ENCODE measurements around the gene NKIRAS1.
A peak's percentile ranks its signal among the peaks of the same experiment; 100 is the strongest.
"Not testable (repeated sequence)": the region's sequence is repeated elsewhere in the genome, so short reads cannot be mapped to it uniquely, and the experiment has no call there.

NKIRAS1 gene

GRCh38 chr3:23874359-23875112 is 42.3 kb downstream of the NKIRAS1 start:
- 83 to 85% methylated on average over 6 of the region's 6 CpGs for WGBS, 2 experiments
- Histone ChIP-seq H3K27me3 (ENCODE audit: control insufficient read depth, insufficient read depth, low read length, poor library complexity, severe bottlenecking) (no peaks in the 10 kb centered on the region), H3K27ac (ENCODE audit: insufficient read depth, low read depth, low read length, poor library complexity, severe bottlenecking) (no peak overlapping the region), H3K4me3 (ENCODE audit: insufficient read depth, low read depth, low read length) (no peak overlapping the region), H3K36me3 (ENCODE audit: control insufficient read depth, insufficient read depth, low read length) (peaks cover 8% of the 10 kb centered on the region), H3K9me3 (ENCODE audit: control insufficient read depth, low read length) (no peaks in the 10 kb centered on the region), H3K4me1 (ENCODE audit: control insufficient read depth, insufficient read depth, low read length) (no peaks in the 10 kb centered on the region)

- Histone ChIP-seq H3K4me3 (ENCODE audit: insufficient read depth, low read depth, low read length) (no peak overlapping the region), H3K27me3 (ENCODE audit: control insufficient read depth, insufficient read depth, low read length, poor library complexity, severe bottlenecking) (no peaks in the 10 kb centered on the region), H3K36me3 (ENCODE audit: control insufficient read depth, insufficient read depth, low read length) (peaks cover 6% of the 10 kb centered on the region), H3K9me3 (ENCODE audit: control insufficient read depth, low read length) (no peaks in the 10 kb centered on the region), H3K27ac (ENCODE audit: insufficient read depth, low read depth, low read length, poor library complexity, severe bottlenecking) (no peak overlapping the region), H3K4me1 (ENCODE audit: control insufficient read depth, insufficient read depth, low read length) (no peaks in the 10 kb centered on the region)
- WGBS, 2 experiments, result 82 to 93% methylated on average over 2 of the region's 2 CpGs
Observed at GRCh38 chr3:23873941-23874340, 42.8 kb downstream of the NKIRAS1 start.

- WGBS, 2 experiments, result 94 to 95% methylated on average over 3 of the region's 3 CpGs
- no peak overlapping the region for H3K4me3 ChIP-seq (ENCODE audit: insufficient read depth, low read depth, low read length)
- H3K27me3 ChIP-seq (ENCODE audit: control insufficient read depth, insufficient read depth, low read length, poor library complexity, severe bottlenecking), result no peaks in the 10 kb centered on the region
- H3K27ac ChIP-seq (ENCODE audit: insufficient read depth, low read depth, low read length, poor library complexity, severe bottlenecking), result no peak overlapping the region
- H3K36me3 ChIP-seq (ENCODE audit: control insufficient read depth, insufficient read depth, low read length), result no peaks in the 10 kb centered on the region
- H3K4me1 ChIP-seq (ENCODE audit: control insufficient read depth, insufficient read depth, low read length), result no peaks in the 10 kb centered on the region
- no peaks in the 10 kb centered on the region for H3K9me3 ChIP-seq (ENCODE audit: control insufficient read depth, low read length)
Observed at GRCh38 chr3:23872330-23872729, 44.5 kb downstream of the NKIRAS1 start.

- not testable (repeated sequence) for H3K4me3 ChIP-seq (ENCODE audit: insufficient read depth, low read depth, low read length); H3K36me3 ChIP-seq (ENCODE audit: control insufficient read depth, insufficient read depth, low read length); H3K9me3 ChIP-seq (ENCODE audit: control insufficient read depth, low read length)
Observed at GRCh38 chr3:23871361-23871760, 45.4 kb downstream of the NKIRAS1 start.

GRCh38 chr3:23870663-23871043 is 46.1 kb downstream of the NKIRAS1 start:
- H3K27me3 ChIP-seq (ENCODE audit: control insufficient read depth, insufficient read depth, low read length, poor library complexity, severe bottlenecking); H3K4me1 ChIP-seq (ENCODE audit: control insufficient read depth, insufficient read depth, low read length); H3K9me3 ChIP-seq (ENCODE audit: control insufficient read depth, low read length); H3K36me3 ChIP-seq (ENCODE audit: control insufficient read depth, insufficient read depth, low read length); H3K4me3 ChIP-seq (ENCODE audit: insufficient read depth, low read depth, low read length); H3K27ac ChIP-seq (ENCODE audit: insufficient read depth, low read depth, low read length, poor library complexity, severe bottlenecking): not testable (repeated sequence)
- no CpG with 5 or more reads among the region's 5 CpGs for WGBS, 2 experiments

More at GRCh38 chr3:23871361-23871760, 45.4 kb downstream of the NKIRAS1 start:
- WGBS, 2 experiments, result 93% methylated on average over 24 to 32 of the region's 34 CpGs
- H3K4me1 ChIP-seq (ENCODE audit: control insufficient read depth, insufficient read depth, low read length); H3K27ac ChIP-seq (ENCODE audit: insufficient read depth, low read depth, low read length, poor library complexity, severe bottlenecking); H3K27me3 ChIP-seq (ENCODE audit: control insufficient read depth, insufficient read depth, low read length, poor library complexity, severe bottlenecking): not testable (repeated sequence)

- Histone ChIP-seq H3K4me1 (ENCODE audit: control insufficient read depth, insufficient read depth, low read length) (peaks cover 13% of the 10 kb centered on the region), H3K27ac (ENCODE audit: insufficient read depth, low read depth, low read length, poor library complexity, severe bottlenecking) (no peak overlapping the region), H3K9me3 (ENCODE audit: control insufficient read depth, low read length) (no peaks in the 10 kb centered on the region), H3K36me3 (ENCODE audit: control insufficient read depth, insufficient read depth, low read length) (no peaks in the 10 kb centered on the region), H3K27me3 (ENCODE audit: control insufficient read depth, insufficient read depth, low read length, poor library complexity, severe bottlenecking) (no peaks in the 10 kb centered on the region), H3K4me3 (ENCODE audit: insufficient read depth, low read depth, low read length) (no peak overlapping the region)
- WGBS, 2 experiments, result 94 to 95% methylated on average over 4 of the region's 4 CpGs
Observed at GRCh38 chr3:23869977-23870662, 46.7 kb downstream of the NKIRAS1 start.

- Histone ChIP-seq H3K36me3 (ENCODE audit: control insufficient read depth, insufficient read depth, low read length) (no peaks in the 10 kb centered on the region), H3K4me3 (ENCODE audit: insufficient read depth, low read depth, low read length) (no peak overlapping the region), H3K4me1 (ENCODE audit: control insufficient read depth, insufficient read depth, low read length) (peaks cover 19% of the 10 kb centered on the region), H3K27me3 (ENCODE audit: control insufficient read depth, insufficient read depth, low read length, poor library complexity, severe bottlenecking) (no peaks in the 10 kb centered on the region), H3K9me3 (ENCODE audit: control insufficient read depth, low read length) (no peaks in the 10 kb centered on the region), H3K27ac (ENCODE audit: insufficient read depth, low read depth, low read length, poor library complexity, severe bottlenecking) (no peak overlapping the region)
- WGBS, 2 experiments, result 95 to 100% methylated on average over 1 of the region's 1 CpG
Observed at GRCh38 chr3:23867838-23868237, 49.0 kb downstream of the NKIRAS1 start.

- peaks cover 19% of the 10 kb centered on the region for H3K4me1 ChIP-seq (ENCODE audit: control insufficient read depth, insufficient read depth, low read length)
- 50 to 69% methylated on average over 1 of the region's 1 CpG for WGBS, 2 experiments
- no peak overlapping the region for H3K4me3 ChIP-seq (ENCODE audit: insufficient read depth, low read depth, low read length)
Observed at GRCh38 chr3:23867400-23867799, 49.4 kb downstream of the NKIRAS1 start.

GRCh38 chr3:23865595-23866396 is 51.0 kb downstream of the NKIRAS1 start:
- Histone ChIP-seq H3K27me3 (ENCODE audit: control insufficient read depth, insufficient read depth, low read length, poor library complexity, severe bottlenecking) (no peaks in the 10 kb centered on the region), H3K27ac (ENCODE audit: insufficient read depth, low read depth, low read length, poor library complexity, severe bottlenecking) (peak overlapping the region; percentile 85), H3K36me3 (ENCODE audit: control insufficient read depth, insufficient read depth, low read length) (no peaks in the 10 kb centered on the region), H3K4me1 (ENCODE audit: control insufficient read depth, insufficient read depth, low read length) (peaks cover 19% of the 10 kb centered on the region), H3K9me3 (ENCODE audit: control insufficient read depth, low read length) (no peaks in the 10 kb centered on the region), H3K4me3 (ENCODE audit: insufficient read depth, low read depth, low read length) (peak overlapping the region; percentile 4)
- 51 to 52% methylated on average over 6 of the region's 6 CpGs for WGBS, 2 experiments

More at GRCh38 chr3:23867400-23867799, 49.4 kb downstream of the NKIRAS1 start:
- H3K27me3 ChIP-seq (ENCODE audit: control insufficient read depth, insufficient read depth, low read length, poor library complexity, severe bottlenecking), result no peaks in the 10 kb centered on the region
- H3K9me3 ChIP-seq (ENCODE audit: control insufficient read depth, low read length), result no peaks in the 10 kb centered on the region
- no peaks in the 10 kb centered on the region for H3K36me3 ChIP-seq (ENCODE audit: control insufficient read depth, insufficient read depth, low read length)
- no peak overlapping the region for H3K27ac ChIP-seq (ENCODE audit: insufficient read depth, low read depth, low read length, poor library complexity, severe bottlenecking)

GRCh38 chr3:23864931-23865330 is 51.9 kb downstream of the NKIRAS1 start:
- Histone ChIP-seq H3K27me3 (ENCODE audit: control insufficient read depth, insufficient read depth, low read length, poor library complexity, severe bottlenecking) (no peaks in the 10 kb centered on the region), H3K36me3 (ENCODE audit: control insufficient read depth, insufficient read depth, low read length) (no peaks in the 10 kb centered on the region), H3K4me1 (ENCODE audit: control insufficient read depth, insufficient read depth, low read length) (peaks cover 19% of the 10 kb centered on the region), H3K9me3 (ENCODE audit: control insufficient read depth, low read length) (no peaks in the 10 kb centered on the region), H3K27ac (ENCODE audit: insufficient read depth, low read depth, low read length, poor library complexity, severe bottlenecking) (peak overlapping the region; percentile 44), H3K4me3 (ENCODE audit: insufficient read depth, low read depth, low read length) (no peak overlapping the region)
- WGBS, 2 experiments, result 95% methylated on average over 1 of the region's 1 CpG

All from ectodermal cell (in vitro differentiated cells).